Glomerular endothelial cell (primary cell): Measurements from ENCODE around the gene ACOX2. TPM values are rescaled to one million over a fixed set of nuclear protein-coding genes. Genes with fewer than 3 reads are reported as not detected.
"Not testable (repeated sequence)": the region's sequence is repeated elsewhere in the genome, so short reads cannot be mapped to it uniquely, and the experiment has no call there.

Source experiments
- DNase-seq: peaks from one replicate; pipeline ENCODE4 v3.0.0-alpha.2; 2011; ENCODE audit warnings: low read depth, low spot score; ENCODE audit errors: extremely low read depth
- total RNA-seq: library from RNA; depleted of rRNA; stranded (reverse); fragments of >200 nt; gene quantifications from 2 replicates; pipeline ENCODE4 v1.2.3, GENCODE V29; 2015

Gene ACOX2
- total RNA-seq, 1 donor from 2014 or later: 4.7 TPM

DNA sequence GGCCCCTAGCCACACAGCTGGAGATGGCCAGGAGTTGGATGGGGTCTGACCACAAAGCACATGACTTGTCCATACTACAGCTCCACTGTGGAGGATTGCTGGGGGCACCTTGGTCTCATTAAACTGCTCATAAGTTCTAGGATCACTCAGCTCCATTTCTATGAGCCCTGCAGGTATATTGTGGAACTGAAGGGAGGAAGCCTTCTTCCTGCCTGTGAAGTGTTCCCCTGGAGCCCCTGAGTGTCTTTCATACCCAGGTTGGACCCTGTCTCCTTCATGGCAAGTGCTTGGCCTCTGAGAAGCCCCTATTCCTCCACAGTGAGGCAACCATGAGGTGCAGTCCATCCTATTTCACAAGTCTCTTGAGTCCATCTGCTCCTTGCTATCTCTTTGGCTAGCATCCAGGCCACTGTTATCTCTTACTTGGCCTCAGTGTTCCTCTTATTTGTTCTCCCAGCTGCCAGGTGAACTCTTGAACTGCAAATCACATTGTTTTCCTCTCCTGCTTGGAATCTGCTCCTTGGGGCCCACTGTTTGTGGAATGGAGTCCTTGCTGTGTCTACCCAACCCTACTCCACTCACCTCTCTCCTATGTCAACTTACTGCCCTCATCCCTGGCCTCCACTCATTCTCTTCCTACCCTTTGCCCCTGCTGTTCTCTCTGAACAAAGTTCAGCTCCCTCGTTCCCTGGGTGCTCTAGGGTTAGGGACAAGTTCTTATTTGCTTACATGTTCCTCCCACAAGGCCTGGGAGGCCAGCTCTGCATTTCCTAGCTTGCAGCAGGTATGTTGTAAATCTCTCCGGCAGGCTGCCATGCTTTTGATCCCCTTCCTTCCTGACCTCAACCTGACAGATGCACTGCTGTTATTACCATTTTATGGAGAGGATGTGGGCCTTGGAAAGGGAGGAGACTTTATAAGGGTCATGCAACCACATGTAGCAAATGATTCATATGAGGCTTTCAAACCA, 1.2 kb downstream of the ACOX2 start:
- no peak for DNase-seq

GRCh38 chr3:58534592-58535494, 2.1 kb downstream of the ACOX2 start:
- no peak for DNase-seq

GRCh38 chr3:58532794-58533220, 4.2 kb downstream of the ACOX2 start:
- DNase-seq: no peak

DNA sequence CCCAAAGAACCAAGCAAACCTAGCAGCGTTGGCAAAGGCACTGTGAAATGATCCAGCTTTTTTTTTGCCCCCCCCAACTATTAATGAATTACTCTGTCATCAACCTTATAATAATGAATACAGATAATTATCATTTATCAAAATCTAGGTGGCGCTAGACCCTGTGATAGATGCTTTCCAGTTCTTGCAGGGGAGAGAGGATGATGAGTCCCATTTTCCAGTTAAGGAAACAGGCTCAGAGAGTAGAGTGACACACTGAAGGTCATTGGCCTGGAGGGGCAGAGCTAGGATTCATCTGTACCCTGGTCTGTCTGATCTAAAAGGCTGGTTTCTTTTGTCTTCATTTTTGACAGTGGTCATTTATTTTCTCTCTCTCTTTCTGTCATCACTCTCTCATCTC, 5.0 kb downstream of the ACOX2 start:
- DNase-seq: no peak

DNA sequence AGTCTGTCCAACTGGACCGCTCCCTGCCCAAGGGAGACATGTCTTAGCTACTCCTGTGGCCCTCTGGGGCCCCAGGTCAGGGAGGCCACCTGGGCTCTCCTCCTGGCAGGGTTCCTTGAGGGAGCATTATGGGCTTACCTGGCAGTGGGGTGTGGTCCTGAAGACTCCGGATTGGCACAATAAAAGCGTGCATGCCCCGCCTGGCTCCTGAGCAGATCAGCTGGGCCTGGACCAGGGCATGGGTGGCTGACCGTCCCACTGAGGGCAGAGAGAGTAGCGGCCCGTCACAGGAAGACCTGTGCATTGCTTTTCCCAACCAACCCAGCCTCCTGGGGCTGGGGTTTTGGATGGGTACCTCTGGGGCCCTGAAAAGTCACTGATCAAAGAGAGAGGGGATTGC, 5.4 kb downstream of the ACOX2 start:
- no peak for DNase-seq

DNA sequence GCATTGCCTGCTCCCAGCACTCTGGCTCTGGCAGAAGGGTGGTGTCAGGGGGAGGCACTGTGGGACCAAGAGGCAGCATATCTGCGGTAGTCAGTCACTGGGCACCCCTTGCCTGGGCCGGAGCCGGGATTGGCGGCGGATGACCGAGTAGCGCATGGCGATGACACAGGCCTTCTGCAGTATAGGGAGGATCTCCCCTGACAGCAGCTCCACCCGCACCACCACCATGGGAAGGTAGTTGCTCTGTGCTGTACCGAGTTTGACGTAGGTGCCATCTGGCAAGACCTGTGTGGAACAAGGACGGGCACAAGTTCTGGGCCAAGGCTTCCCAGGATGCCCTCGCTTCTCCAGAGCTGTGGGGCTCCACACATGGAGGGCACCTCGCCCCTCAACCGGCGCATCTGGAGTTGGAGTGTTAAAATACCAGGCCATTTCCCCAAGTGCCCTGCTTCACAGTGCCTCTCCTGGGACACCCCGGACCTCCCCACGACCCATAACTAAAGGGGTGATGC, 6.6 kb downstream of the ACOX2 start:
- DNase-seq: no peak

GRCh38 chr3:58529516-58530353, 7.3 kb downstream of the ACOX2 start:
- DNase-seq: no peak

- DNase-seq: no peak
Measured at GRCh38 chr3:58528629-58529028, 8.4 kb downstream of the ACOX2 start.

DNA sequence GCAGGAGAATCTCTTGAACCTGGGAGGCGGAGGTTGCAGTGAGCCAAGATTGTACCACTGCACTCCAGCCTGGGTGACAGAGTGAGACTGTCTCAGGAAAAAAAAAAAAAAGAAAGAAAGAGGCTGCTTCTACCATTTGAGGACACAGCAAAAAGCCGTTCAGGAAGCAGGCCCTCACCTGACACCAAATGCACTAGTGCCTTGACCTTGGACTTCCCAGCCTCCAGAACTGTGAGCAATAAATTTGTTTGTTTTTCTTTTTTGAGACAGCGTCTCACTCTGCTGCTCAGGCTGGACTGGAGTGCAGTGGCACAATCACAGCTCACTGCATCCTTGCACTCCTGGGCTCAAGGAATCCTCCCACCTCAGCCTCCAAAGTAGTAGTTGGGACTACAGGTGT, 9.6 kb downstream of the ACOX2 start:
- DNase-seq: not testable (repeated sequence)

GRCh38 chr3:58526515-58526957, 10.5 kb downstream of the ACOX2 start:
- no peak for DNase-seq

- no peak for DNase-seq
Measured at GRCh38 chr3:58524326-58524888, 12.6 kb downstream of the ACOX2 start.

DNA sequence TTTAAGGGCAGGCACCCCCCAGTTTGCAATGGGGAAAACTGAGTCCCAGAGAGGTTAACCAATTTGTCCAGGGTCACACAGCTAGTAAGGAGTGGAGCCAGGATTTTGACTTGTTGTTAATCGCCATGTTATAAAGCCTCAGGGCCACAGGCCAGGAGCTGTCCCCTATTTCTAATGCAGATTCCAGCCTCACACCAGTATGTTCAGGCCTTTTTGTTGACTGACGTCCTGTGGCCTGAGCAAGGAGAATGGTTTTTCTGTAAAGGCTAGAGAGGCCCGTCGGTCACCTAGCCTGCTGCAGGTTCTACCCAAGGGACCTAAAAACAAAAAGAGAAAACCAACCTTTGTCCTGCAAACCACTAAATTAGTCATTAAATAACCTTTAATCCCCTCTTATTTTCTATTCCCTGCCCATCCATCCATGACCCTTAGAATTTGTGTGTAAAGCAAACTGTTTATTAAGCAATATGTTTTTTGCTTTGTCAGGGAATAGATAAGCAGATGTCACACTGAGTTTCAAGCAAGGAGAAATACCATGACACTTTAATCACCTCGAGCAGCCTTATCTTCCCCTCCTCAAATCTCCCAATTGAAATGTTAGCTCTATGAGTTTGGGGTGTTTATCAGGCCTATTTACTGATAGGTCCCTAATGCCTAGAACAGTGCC, 14.1 kb downstream of the ACOX2 start:
- no peak for DNase-seq

DNA sequence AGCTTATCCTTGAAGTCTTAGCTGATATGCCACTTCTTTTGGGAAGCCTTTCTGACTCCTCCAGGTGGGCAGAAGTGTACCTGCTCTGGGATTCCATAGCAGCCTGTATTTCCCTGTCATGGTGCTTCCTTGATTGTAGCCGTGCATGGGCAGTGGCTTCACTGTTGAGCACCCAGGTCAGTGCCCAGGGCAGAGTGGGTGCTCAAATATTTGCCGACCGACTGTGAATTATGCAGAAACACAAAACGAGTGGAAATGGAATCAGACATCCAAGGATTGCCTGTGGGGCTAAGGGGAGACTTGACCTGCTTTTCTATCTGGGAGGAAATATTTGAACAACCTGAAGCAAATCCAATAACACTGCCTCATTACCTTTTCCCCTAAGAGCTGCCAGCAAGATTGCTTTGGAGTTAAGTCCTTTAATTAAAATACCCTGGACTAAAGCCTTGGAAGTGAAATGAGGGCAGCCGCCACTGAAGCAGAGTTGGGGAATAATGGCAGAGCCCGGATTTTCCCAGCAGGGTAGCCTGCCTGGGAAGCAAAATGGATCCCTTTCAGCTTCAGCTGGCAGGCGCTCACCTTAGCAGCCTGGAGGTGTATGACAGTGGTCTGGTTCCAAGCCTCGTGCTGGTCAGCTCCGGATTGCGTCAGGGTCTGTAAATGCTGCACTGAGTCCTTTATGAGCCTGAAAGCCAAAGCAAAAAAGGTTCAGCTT, 14.9 kb downstream of the ACOX2 start:
- DNase-seq: no peak

- no peak for DNase-seq
Measured at GRCh38 chr3:58521336-58521670, 15.7 kb downstream of the ACOX2 start.

GRCh38 chr3:58520403-58521335, 16.3 kb downstream of the ACOX2 start:
- no peak for DNase-seq

- no peak for DNase-seq
Measured at GRCh38 chr3:58519668-58520402, 17.2 kb downstream of the ACOX2 start.

- DNase-seq: no peak
Measured at GRCh38 chr3:58518291-58518789, 18.6 kb downstream of the ACOX2 start.
